ENCODE measurements around the gene VPS45. TPM values are rescaled to one million over a fixed set of nuclear protein-coding genes. Genes with fewer than 3 reads are reported as not detected.

VPS45 gene
- total and polyA plus RNA-seq, 9 donors, result 16.8 to 45.8 (median 32.7) TPM

DNA sequence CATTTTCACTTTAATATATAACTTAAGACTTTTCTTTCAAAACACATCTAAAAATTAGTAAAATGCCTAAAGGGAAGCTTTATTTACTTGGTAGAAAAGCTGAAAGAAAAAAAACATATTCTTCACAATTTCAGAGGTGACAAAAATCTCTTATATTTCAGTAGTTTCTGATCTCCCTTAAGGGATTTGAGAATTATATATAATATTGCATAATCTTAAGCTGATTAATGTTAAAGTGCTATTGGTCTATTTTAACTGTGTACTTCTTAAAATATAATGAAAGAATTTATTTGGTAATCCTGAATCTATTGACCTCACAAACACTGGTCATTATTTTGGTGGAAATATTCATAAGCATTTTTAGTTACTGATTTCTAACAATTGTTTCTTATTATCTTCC is 1.2 kb upstream of the VPS45 start:
- intact Hi-C loops (cut with DNase I), result loop anchor here in 2 of 4 donors (2.0 to 10.0 kb wide), 3 partner anchors 58 to 172 kb away; partner anchors contain the start of gene BOLA1 (in 1 of the 2)
- Histone ChIP-seq H3K4me3 (peak overlapping the region; percentile 64), H3K9me3 (no peaks in the 10 kb centered on the region), H3K27ac (peak overlapping the region in 1 of 2 donors; percentile 97), H3K4me1 (ENCODE audit: insufficient read depth) (peaks cover 3% of the 10 kb centered on the region), H3K36me3 (no peaks in the 10 kb centered on the region), H3K27me3 (no peaks in the 10 kb centered on the region)
- TF ChIP-seq EP300 (IDR thresholded peaks at IDR 0.05), result no peak
- no peak for TF ChIP-seq CTCF (IDR thresholded peaks at IDR 0.05)
- no peak for TF ChIP-seq POLR2A (IDR thresholded peaks at IDR 0.05)
- no peak for DNase-seq

DNA sequence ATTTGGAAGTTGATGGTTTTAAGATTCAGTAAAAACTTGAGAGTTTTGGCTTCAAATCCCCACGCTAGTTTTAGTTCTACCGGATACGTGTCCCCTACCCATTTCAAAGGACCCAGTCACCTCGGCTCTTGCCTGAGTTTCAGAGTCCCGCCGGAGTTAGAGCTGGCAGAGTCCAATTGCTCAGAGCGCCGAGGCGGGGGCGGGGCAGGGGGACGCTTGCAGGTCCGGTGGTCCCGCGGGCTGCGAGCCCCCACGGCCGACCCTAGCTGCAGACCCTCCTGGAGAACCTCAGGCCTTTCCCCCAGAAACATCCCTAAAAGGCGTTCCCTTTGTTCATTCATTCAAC is 765 bp upstream of the VPS45 start:
- peak overlapping the region; percentile 64 for H3K4me3 ChIP-seq
- peak overlapping the region; percentile 89 to 97 for H3K27ac ChIP-seq
- H3K27me3 ChIP-seq, result no peaks in the 10 kb centered on the region
- H3K9me3 ChIP-seq, result no peaks in the 10 kb centered on the region
- intact Hi-C loops (cut with DNase I), result loop anchor here in 2 of 4 donors (2.0 to 10.0 kb wide), 3 partner anchors 58 to 172 kb away; partner anchors contain the start of gene BOLA1 (in 1 of the 2)
- H3K36me3 ChIP-seq, result no peaks in the 10 kb centered on the region
- no peak for TF ChIP-seq CTCF (IDR thresholded peaks at IDR 0.05)
- TF ChIP-seq POLR2A (IDR thresholded peaks at IDR 0.05), result no peak
- TF ChIP-seq EP300 (IDR thresholded peaks at IDR 0.05), result no peak
- peaks cover 3% of the 10 kb centered on the region for H3K4me1 ChIP-seq (ENCODE audit: insufficient read depth)
- peak in 3 of 5 donors; percentile 69 to 75 (median 72) for DNase-seq
- WGBS, 3 donors, result 0 to 1% (median 1%) methylated on average over 18 of the region's 18 CpGs

DNA sequence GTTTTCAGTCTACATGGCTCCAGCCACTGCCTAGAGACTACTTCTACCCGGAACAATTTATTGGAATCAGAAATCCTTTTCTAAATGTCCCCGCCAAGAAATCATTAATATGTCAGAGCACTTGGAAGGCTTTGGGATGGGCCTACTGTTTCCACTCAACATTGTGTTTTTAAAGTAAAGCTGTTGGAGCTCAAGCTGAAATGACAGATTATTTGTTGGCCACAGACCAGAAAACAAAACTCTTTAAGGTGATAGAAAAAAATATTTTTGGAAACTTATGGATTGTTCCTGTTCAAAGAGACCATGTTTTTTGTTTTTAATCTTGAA is 496 bp downstream of the VPS45 start:
- WGBS, 3 donors, result 0 to 3% (median 2%) methylated on average over 2 of the region's 2 CpGs
- TF ChIP-seq CTCF (IDR thresholded peaks at IDR 0.05) (no peak), POLR2A (IDR thresholded peaks at IDR 0.05) (no peak), EP300 (IDR thresholded peaks at IDR 0.05) (no peak)
- intact Hi-C loops (cut with DNase I), result loop anchor here in 2 of 4 donors (5.0 to 10.0 kb wide), 2 partner anchors 106 to 173 kb away; partner anchors contain the start of gene BOLA1 (in 1 of the 2)
- Histone ChIP-seq H3K4me1 (ENCODE audit: insufficient read depth) (peaks cover 3% of the 10 kb centered on the region), H3K36me3 (no peaks in the 10 kb centered on the region), H3K9me3 (no peaks in the 10 kb centered on the region), H3K4me3 (peak overlapping the region; percentile 64), H3K27me3 (no peaks in the 10 kb centered on the region), H3K27ac (peak overlapping the region in 1 of 2 donors; percentile 97)
- no peak for DNase-seq

DNA sequence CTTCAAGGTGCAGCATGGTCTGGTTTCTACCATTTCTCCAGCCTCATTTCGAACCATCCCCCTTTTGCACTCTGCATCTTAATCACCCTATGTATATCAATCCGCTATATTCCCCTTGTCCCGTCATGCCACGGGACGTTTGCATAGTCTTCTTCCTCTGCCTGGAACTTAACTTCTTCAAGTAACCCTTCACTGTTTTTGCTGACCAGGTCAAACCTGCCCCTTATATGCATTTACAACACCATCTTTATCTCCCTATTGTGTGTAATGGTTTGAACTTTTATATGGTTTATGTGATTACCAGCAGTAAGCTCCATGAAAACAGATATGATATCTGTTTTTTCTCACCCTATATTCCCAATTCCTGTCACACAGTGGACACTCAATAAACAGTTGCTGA is 2.3 kb downstream of the VPS45 start:
- 88 to 92% (median 88%) methylated on average over 5 of the region's 5 CpGs for WGBS, 3 donors
- H3K27me3 ChIP-seq, result no peaks in the 10 kb centered on the region
- no peak for DNase-seq
- peaks cover 3% of the 10 kb centered on the region for H3K4me1 ChIP-seq (ENCODE audit: insufficient read depth)
- H3K9me3 ChIP-seq, result no peaks in the 10 kb centered on the region
- H3K27ac ChIP-seq, result no peak overlapping the region
- intact Hi-C loops (cut with DNase I), result loop anchor here (5.0 to 10.0 kb wide), 4 partner anchors 77 to 175 kb away; partner anchors contain the start of genes BOLA1 (in 1 of the 4) and PLEKHO1 (in 1 of the 4)
- no peaks in the 10 kb centered on the region for H3K36me3 ChIP-seq
- H3K4me3 ChIP-seq, result no peak overlapping the region
- TF ChIP-seq POLR2A (IDR thresholded peaks at IDR 0.05), result no peak
- TF ChIP-seq EP300 (IDR thresholded peaks at IDR 0.05), result no peak
- TF ChIP-seq CTCF (IDR thresholded peaks at IDR 0.05), result no peak

All from ovary (tissue), 9 donors.